Left cardiac atrium (tissue), 4 donors: Measurements from ENCODE around the gene PRR23E. TPM values are rescaled to one million over a fixed set of nuclear protein-coding genes. Genes with fewer than 3 reads are reported as not detected.

Experiments used
- ATAC-seq, 2 donors: fragments of 200-7000 bp; cut with Tn5 transposase; one replicate each; pipeline ENCODE4 v1.9.1; 2020; ENCODE audit warnings: mild to moderate bottlenecking in 2 of 2, moderate library complexity in 2 of 2
- DNase-seq: peaks from one replicate; pipeline ENCODE4 v3.0.0-alpha.2; 2020
- intact Hi-C, 2 donors: fragments of 100-400 bp; cut with DNase I; formaldehyde crosslinking; loops; one replicate each; pipeline versions ENCODE4 v1.14.1 to v1.15.1; 2022 to 2023
- total RNA-seq, 2 donors: library from RNA; stranded (reverse); fragmentation: NEBNext Ultra II Directional; extraction: Animal tissue kit (Norgen Biotek cat#: 25700); gene quantifications; one replicate each; pipeline ENCODE4 v1.2.1, GENCODE V29; 2021
- donor health status: DM: no; HTN: yes; CAD: no.
- donor health status: DM: no; HTN: yes; CAD: no; lungs with severe emphysema.
- donor health status: DM: yes; HTN: yes; CAD: no.
- donor health status: Dilated cardiomyopathy.

PRR23E gene
- total RNA-seq, 2 donors from 2014 or later, result not detected

DNA sequence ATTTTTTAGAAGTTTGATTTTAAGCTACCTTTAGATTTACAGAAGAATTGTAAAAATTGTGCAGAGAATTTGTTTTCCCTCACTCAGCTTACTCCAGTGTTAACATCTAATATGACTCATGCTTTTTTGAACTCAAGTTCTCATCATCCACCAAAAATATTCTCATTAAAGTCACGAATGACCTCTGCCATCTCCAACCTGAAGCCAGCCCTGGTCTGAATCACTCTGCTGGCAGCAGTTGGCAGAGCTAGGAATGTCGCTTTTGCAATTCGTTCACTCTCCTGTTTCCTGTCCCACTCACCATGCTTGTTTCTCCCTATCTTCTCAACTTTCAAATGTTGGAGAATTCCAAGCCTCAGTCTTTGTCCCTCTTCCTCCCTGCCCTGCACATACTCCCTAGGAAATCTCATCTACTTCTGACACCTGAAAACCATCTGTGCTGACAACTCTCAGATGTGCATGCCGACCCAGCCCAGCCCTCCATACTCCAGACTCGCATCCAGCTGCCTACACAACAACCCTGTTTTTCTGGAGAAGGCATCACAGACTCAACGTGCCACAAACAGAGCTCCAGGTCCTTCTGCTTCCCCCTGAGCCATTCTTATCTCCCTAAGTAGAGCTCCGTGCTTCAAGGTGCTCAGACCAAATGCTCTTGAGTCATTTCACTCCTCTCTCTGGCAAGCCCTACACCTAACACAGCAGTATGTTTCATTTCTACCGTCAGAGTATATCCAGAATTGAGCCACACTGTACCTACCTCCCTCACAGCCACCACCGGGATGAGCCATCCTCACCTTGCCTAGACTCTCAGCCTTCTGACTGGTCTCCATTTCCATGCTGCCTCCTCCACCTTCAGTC is 24.9 kb downstream of the PRR23E start:
- intact Hi-C loops, result no loop called here
- ATAC-seq, result peak in 1 of 2 donors; percentile 30
- DNase-seq, result no peak

GRCh38 chr3:127218454-127218922 is 25.6 kb downstream of the PRR23E start:
- ATAC-seq (no peak), DNase-seq (no peak)
- intact Hi-C loops, result no loop called here

GRCh38 chr3:127220497-127220896 is 27.6 kb downstream of the PRR23E start:
- intact Hi-C loops, result no loop called here
- no peak for DNase-seq
- peak in 1 of 2 donors; percentile 30 for ATAC-seq

GRCh38 chr3:127221037-127221436 is 28.1 kb downstream of the PRR23E start:
- intact Hi-C loops, result no loop called here
- DNase-seq (no peak), ATAC-seq (no peak)

DNA sequence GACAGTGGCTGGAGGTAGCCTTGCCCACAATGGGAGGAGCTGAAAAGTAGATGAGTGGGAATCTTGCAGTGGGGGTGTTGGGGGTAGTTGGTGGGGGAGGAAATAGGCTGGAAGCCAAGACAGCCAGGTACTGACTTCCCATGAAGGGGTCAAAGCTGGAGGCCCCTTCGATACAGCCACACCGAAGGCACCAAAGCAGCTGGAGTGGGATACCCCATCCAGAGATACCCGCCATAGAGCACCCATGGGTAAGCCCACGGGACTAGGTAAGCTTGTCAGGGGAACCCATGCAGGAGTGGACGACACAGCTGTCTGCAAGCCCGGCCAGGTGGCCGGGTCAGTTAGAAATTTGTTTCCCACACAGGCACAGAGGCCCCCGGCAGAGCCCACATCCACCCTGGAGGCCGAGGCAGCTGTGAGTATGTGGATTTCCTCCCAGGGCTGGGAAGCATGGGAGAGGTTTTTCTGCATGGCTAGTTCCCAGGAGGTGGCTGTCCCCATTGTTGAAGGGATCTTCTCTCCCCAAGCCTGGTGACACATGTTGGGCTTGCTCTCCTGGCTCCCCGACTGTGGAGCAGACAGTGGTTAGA is 28.6 kb downstream of the PRR23E start:
- DNase-seq (no peak), ATAC-seq (no peak)
- intact Hi-C loops, result no loop called here

DNA sequence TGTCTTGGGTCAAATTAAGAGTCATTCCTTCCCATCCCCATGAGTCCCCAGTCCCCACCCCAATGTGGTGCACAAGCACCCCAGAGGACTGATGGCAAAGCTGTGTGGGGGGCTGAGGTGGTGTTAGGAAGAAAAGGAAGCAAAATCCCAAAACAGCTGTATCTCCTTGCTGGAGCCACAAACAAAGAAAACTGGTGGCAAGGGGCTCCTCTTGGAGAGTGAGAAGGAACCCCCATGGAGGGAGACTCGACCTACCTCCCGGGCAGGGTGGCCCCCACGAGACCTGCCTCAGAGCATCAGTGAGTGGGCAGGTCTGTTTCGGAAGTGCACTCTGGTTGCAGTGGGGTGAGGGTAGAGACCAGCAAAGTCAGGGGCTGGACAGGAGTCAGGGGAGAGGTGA is 29.2 kb downstream of the PRR23E start:
- DNase-seq, result no peak
- ATAC-seq, result no peak
- intact Hi-C loops, result no loop called here

- no peak for ATAC-seq
- intact Hi-C loops, result no loop called here
- no peak for DNase-seq
Observed at GRCh38 chr3:127222664-127223063, 29.7 kb downstream of the PRR23E start.

DNA sequence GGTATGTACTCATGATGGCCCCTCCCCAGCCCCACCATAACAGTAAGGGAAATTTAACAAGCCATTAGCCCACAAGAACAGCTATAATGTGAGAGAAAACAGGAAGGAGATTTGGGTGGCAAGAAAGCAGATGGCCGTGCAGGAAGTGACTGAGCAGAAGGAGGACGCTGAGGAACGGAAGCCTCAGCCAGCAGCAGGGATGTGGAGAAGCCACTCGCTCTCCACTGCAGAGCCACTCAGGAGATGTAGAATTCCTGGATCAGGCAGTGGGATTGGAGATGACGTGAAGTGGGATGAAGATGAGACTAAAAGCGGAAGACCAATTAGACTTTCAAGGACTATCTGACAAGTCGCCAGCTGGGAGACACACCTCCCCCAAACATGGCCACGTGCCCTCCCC is 31.2 kb downstream of the PRR23E start:
- intact Hi-C loops, result no loop called here
- ATAC-seq (no peak), DNase-seq (no peak)

DNA sequence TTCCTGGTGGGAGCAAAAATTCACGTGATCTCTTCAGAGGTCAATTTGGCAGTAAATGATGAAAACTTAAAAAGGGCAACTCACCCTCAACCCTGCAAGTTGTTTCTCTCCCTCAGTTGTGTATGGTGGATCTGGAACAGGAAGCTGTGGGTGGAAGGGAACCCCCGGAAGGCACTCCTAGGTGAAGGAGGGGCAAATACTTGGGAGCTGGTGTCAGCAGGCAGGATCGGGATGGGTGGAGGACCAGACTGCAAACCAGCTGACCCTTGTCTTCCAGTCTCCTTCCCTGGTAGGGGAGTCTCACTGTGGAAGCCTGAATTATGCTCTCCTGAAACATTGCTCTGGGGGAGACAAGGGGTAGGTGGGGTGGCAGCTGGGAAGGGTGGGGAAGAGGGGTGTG is 33.5 kb downstream of the PRR23E start:
- DNase-seq (no peak), ATAC-seq (no peak)
- intact Hi-C loops, result no loop called here

DNA sequence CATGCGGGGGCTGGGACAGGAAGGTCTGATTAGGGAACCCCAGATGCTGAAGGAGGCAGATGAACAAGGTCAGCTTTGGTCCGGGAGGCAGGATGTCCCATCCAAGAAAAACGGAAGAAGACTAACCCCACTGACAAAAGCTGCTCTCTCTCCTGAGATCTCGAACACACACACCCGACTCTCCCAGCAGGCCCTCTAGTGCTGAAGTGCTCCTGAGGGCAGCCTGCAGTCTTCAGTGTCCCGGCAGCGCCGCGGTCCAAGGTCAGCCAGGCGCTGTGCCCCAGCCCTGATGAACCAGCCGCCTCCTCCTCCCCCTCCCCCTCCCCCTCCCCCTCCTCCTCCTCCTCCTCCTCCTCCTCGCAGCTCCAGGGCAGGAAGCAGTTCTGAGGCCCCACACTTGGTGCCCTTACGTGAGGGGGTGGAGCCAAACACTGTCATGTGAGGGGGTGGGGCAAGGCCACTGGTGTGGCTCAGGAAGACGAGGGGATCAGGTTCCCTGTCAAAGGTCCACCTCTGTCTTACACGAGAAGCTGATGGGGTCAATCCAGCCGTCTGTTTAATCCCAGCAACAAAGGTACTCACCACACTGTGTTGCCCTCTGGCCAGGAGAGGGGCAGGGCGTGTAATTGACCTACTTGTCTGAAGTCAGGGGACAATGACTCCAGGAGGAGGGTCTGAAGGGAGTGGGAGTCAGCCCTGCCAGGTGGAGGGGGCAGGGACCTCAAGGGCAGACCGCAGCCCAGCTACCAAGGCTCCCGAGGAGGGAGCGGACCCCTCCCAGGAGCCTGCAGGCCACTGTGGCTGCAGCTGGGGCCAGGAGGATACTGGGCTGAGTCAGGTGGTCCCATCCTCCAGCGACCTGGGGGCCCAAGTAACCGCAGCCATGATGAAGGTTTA is 34.3 kb downstream of the PRR23E start:
- ATAC-seq (peak in 1 of 2 donors; percentile 24), DNase-seq (no peak)

GRCh38 chr3:127228866-127229265 is 35.9 kb downstream of the PRR23E start:
- no peak for ATAC-seq
- intact Hi-C loops, result no loop called here
- no peak for DNase-seq

More for the DNA sequence above, 34.3 kb downstream of the PRR23E start:
- intact Hi-C loops, result no loop called here

DNA sequence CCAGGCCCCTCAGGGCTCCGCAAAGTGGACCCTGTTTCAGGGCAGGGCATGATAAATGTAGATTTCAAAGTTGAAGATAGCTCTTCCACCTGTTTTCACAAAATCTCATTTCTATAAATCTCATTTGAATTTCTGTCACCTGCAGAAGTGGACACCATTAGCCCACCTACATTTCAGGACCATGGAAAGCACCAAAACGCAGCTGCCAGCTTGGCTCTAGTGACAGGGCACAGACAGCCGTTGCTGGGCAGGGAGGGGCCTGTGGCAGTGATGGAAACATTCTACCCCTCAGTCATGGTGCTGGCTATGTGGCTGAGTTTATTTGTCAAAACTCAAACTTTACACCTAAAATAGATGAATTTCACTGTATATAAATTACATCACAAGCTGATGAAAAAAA is 40.4 kb downstream of the PRR23E start:
- intact Hi-C loops, result no loop called here
- DNase-seq (no peak), ATAC-seq (peak in 1 of 2 donors; percentile 59)

DNA sequence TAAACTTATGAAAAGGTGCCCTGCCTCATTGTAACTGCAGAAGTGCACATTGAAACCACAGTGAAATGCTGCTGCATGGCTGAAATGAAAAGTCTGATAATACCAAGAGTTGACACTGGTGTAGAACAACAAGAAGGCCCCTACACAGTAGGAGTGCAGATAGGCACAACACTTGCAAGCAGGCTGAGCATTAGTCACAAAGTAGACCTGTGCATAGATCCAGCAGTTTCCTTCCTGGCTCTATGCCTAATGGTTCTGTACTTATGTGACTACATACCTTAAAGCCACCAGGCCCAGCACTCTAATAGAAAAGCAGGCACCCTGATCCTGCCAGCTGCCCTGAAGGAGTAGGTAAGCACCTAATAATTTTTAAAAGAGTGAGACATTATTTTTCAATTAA is 41.8 kb downstream of the PRR23E start:
- no peak for ATAC-seq
- no peak for DNase-seq
- intact Hi-C loops, result no loop called here

DNA sequence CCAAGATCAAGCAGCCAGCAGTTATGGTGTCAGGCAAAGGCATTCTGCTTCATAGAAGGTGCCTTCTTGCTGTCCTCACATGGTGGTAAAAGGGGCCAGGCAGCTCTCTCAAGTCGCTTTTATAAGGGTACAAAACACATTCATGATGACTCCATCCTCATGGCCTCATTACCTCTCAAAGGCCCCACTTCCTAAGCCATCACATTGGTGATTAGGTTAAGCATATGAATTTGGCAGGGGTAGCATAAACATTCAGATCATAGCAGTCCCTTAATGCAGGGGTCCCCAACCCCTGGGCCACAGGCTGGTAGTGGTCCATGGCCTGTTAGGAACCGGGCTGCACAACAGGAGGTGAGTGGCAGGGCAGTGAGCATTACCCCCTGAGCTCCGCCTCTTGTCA is 42.8 kb downstream of the PRR23E start:
- no peak for ATAC-seq
- no peak for DNase-seq
- intact Hi-C loops, result no loop called here

GRCh38 chr3:127237835-127238234 is 44.9 kb downstream of the PRR23E start:
- no peak for ATAC-seq
- intact Hi-C loops, result no loop called here

DNA sequence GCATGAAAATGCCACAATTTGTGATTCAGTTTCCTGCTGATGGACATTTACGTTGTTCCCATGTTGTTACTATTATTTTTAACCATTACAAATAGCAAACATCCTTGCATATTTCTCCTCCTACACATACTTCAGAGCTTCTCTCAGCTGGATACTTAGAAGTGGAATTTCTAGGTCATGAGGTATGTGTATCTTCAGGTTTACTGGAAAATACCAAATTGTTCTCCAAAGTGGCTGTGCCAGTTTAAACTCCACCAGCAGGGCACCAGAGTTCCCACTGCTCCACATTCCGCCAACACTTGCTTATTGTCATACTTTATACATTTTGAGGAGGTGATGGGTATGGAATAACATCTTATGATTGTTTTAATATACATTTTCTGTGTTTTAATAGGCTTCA is 45.7 kb downstream of the PRR23E start:
- DNase-seq (no peak), ATAC-seq (no peak)
- intact Hi-C loops, result no loop called here

More at GRCh38 chr3:127237835-127238234, 44.9 kb downstream of the PRR23E start:
- no peak for DNase-seq

GRCh38 chr3:127247292-127247691 is 54.4 kb downstream of the PRR23E start:
- DNase-seq, result no peak
- no peak for ATAC-seq
- intact Hi-C loops, result no loop called here
